ENCODE data around the gene MMAA.
A peak's percentile ranks its signal among the peaks of the same experiment; 100 is the strongest.
"Not testable (repeated sequence)": the region's sequence is repeated elsewhere in the genome, so short reads cannot be mapped to it uniquely, and the experiment has no call there.

MMAA gene

DNA sequence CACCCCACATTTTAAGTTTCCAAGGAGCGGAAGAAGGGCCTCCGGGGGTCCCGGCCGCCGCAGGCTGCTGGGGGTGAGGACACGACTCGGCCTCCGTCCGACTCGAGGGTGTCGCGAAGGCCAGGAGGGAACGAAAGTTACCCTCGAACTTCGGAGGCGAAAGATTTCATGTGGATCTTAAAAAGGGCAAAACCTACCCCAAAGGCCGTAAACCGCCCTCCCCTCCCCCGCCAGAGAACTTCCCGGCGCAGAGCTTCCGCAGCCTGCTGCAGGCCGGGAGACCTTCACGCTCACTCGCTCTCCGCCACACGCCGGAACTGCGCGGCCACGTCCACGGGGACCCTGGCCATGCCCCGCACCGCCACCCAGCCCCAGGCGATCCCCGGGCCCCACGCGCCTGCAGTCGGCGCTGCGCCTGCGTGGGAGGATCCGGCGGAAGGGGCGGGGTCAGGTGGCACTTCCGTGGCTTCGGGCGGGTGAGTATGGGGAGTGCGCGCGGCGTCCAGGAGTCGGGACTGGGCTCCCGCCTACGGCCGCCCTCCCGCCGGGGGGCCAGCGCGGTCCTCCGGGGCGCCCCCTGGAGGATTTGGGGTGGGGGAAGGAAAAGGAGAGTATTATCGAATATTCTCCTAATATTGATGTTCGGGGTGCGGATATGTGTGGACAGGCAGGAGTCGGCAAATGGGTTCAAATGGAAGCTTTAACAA, at the start of gene MMAA:
MMAA (plus strand) TSS at position 454 of the 707 bp plus-strand sequence. CDS start 19,755 bp downstream, outside the sequence.
- H3K27me3 Mint-ChIP-seq = no peaks in the 10 kb centered on the region
- H3K4me3 Mint-ChIP-seq = peak within 1 kb of the TSS; percentile 97
- H3K9me3 Mint-ChIP-seq = no peaks in the 10 kb centered on the region
- H3K4me1 Mint-ChIP-seq (ENCODE audit: low read depth) = peaks cover 21% of the 10 kb centered on the region
- H3K36me3 Mint-ChIP-seq (ENCODE audit: low read depth) = peaks cover 20% of the 10 kb centered on the region
- intact Hi-C loops (cut with micrococcal nuclease) = loop anchor here (2.0 kb wide), 3 partner anchors 114 to 520 kb away; partner anchors contain the start of genes ABCE1 and ANAPC10
- H3K27ac Mint-ChIP-seq = peak within 1 kb of the TSS; percentile 99

DNA sequence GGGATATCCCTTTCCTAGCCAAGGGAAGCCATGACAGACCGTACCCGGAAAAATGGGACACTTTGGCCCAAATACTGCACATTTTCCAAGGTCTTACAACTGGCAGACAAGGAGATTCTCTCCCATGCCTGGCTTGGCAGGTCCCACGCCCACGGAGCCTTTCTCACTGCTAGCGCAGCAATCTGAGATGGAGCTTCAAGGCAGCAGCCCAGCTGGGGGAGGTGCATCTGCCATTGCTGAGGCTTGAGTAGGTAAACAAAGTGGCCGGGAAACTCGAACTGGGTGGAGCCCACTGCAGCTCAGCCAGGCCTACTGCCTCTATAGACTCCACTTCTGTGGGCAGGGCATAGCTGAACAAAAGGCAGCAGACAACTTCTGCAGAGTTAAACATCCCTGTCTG, 44.6 kb upstream of the MMAA start:
- H3K4me1 Mint-ChIP-seq (ENCODE audit: low read depth); H3K36me3 Mint-ChIP-seq (ENCODE audit: low read depth); H3K4me3 Mint-ChIP-seq; H3K9me3 Mint-ChIP-seq; H3K27ac Mint-ChIP-seq; H3K27me3 Mint-ChIP-seq; intact Hi-C loops (cut with micrococcal nuclease): not testable (repeated sequence)

GRCh38 chr4:145580906-145581305, 38.3 kb upstream of the MMAA start:
- peaks cover 2% of the 10 kb centered on the region for H3K27me3 Mint-ChIP-seq
- intact Hi-C loops (cut with micrococcal nuclease) = no loop called here
- H3K4me3 Mint-ChIP-seq = no peak overlapping the region

GRCh38 chr4:145583191-145584055, 35.8 kb upstream of the MMAA start:
- Mint-ChIP-seq H3K4me3 (no peak overlapping the region), H3K36me3 (ENCODE audit: low read depth) (no peaks in the 10 kb centered on the region), H3K4me1 (ENCODE audit: low read depth) (peaks cover 8% of the 10 kb centered on the region), H3K9me3 (no peaks in the 10 kb centered on the region), H3K27me3 (peaks cover 4% of the 10 kb centered on the region), H3K27ac (no peak overlapping the region)
- intact Hi-C loops (cut with micrococcal nuclease) = no loop called here

More at GRCh38 chr4:145580906-145581305, 38.3 kb upstream of the MMAA start:
- H3K9me3 Mint-ChIP-seq = no peaks in the 10 kb centered on the region
- no peaks in the 10 kb centered on the region for H3K4me1 Mint-ChIP-seq (ENCODE audit: low read depth)
- H3K27ac Mint-ChIP-seq = no peak overlapping the region
- H3K36me3 Mint-ChIP-seq (ENCODE audit: low read depth) = no peaks in the 10 kb centered on the region

DNA sequence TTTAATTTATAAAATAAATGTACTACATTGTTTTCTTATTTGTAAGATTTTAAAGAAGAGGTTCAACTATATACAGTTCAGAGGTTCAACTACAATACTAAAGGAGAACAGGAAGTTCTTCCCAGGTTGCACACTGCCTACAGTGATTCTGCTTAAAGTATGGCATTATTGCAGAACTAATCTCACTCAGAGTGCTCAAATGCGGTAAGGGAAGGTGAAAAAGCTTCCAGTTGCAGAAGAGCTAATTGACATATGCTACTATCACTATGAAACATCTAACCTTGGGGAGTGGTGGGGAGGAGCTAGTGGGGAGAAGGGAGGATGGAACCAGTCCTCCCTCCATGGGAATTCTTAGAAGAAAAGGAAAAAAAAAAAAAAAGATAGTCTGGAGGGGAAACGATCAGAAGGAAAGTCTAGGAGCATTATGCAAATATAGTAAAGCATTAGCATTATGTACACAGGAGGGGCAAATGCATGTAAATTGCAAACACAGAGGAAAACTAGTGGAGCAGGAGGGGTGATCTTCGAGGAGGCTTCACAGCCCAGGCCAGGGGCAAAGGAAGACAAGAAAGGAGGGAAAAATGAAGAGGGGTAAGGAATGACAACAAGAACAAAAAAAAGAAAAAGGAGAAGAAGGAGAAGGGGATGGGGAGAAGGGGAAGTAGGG, 32.0 kb upstream of the MMAA start:
- peaks cover 8% of the 10 kb centered on the region for H3K4me1 Mint-ChIP-seq (ENCODE audit: low read depth)
- H3K27ac Mint-ChIP-seq = no peak overlapping the region
- no peaks in the 10 kb centered on the region for H3K36me3 Mint-ChIP-seq (ENCODE audit: low read depth)
- peaks cover 4% of the 10 kb centered on the region for H3K27me3 Mint-ChIP-seq
- no peak overlapping the region for H3K4me3 Mint-ChIP-seq
- no peaks in the 10 kb centered on the region for H3K9me3 Mint-ChIP-seq
- intact Hi-C loops (cut with micrococcal nuclease) = no loop called here

DNA sequence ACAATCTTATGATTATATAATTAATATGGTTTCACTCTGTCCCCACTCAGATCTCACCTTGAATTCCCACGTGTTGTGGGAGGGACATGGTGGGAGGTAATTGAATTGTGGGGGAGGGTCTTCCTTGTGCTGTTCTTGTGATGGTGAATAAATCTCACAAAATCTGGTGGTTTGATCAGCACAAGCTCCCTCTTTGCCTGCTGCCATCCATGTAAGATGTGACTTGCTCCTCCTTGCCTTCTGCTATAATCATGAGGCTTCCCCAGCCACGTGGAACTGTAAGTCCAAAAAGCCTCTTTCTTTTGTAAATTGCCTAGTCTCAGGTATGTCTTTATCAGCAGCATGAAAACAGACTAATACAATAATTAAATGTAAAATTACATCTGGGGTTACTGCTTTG, 29.8 kb upstream of the MMAA start:
- H3K36me3 Mint-ChIP-seq (ENCODE audit: low read depth); H3K27me3 Mint-ChIP-seq; H3K9me3 Mint-ChIP-seq; H3K4me3 Mint-ChIP-seq; intact Hi-C loops (cut with micrococcal nuclease); H3K4me1 Mint-ChIP-seq (ENCODE audit: low read depth); H3K27ac Mint-ChIP-seq: not testable (repeated sequence)

DNA sequence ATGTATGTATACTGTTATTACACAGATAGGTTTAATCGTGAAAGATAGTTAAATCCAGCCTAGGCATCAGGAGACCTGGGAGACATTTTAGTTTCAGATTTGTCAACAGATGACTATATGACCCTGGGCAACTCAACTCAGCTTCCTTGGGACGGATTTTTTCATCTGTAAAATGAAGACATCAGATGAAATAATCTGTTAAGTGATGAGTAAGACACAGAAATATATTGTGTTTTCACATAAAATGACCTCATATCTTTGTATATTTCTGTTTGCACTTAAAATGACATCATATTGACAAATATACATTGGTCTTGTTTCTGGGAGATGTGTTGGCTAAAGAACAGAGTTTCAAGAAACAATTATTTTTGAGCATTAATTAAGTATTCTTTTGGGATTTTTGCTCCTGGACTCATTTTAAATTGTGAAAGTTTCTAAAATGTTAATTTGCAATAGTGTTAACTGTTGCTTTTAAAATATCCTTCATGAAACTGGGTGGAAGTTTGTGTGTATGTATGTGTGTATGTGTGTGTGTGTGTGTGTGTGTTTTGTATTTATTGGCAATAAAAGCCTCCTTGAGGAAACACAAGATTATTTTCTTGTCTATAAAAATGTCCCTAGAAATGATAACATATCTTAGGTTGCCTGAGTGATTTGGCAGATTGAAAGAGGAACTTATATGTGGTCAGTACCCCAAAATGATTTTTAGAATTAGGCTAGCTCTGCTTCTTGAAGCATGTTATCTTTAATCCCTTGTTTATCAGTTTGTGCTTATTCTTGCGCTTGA, 29.1 kb upstream of the MMAA start:
- H3K36me3 Mint-ChIP-seq (ENCODE audit: low read depth) = no peaks in the 10 kb centered on the region
- peaks cover 8% of the 10 kb centered on the region for H3K4me1 Mint-ChIP-seq (ENCODE audit: low read depth)
- intact Hi-C loops (cut with micrococcal nuclease) = no loop called here
- peaks cover 4% of the 10 kb centered on the region for H3K27me3 Mint-ChIP-seq
- no peaks in the 10 kb centered on the region for H3K9me3 Mint-ChIP-seq
- no peak overlapping the region for H3K4me3 Mint-ChIP-seq
- no peak overlapping the region for H3K27ac Mint-ChIP-seq

DNA sequence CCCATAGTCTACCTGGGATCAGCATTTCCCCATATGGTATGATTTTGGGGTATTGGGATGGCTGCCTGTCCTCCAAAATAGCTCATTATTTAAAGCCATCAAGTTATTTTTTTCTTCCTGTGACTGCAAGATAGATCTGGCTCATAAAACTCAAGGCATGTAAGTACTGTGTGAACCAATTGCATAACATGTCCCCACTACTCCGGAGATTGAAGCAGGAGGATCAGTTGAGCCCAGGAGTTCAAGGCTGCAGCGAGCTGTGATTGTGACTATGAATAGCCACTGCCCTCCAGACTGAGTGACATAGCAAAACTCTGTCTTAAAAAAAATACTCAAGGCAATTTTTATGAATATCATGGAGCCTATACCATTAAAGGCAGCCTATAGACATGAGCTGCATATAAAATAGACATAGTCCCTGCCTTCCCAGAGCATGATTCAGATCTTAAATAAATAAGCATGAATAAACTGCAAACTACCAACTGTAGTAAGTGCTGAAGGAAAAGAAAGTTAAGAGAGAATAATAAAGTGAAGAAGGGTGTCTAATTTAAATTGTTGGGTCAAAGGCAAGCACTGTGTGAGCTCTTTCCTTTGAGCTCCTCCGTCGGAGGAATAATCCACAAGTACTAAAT, 16.9 kb upstream of the MMAA start:
- H3K36me3 Mint-ChIP-seq (ENCODE audit: low read depth) = no peaks in the 10 kb centered on the region
- H3K9me3 Mint-ChIP-seq = peaks cover 16% of the 10 kb centered on the region
- no peaks in the 10 kb centered on the region for H3K4me1 Mint-ChIP-seq (ENCODE audit: low read depth)
- H3K4me3 Mint-ChIP-seq = no peak overlapping the region
- H3K27ac Mint-ChIP-seq = no peak overlapping the region
- no peaks in the 10 kb centered on the region for H3K27me3 Mint-ChIP-seq
- intact Hi-C loops (cut with micrococcal nuclease) = no loop called here

- H3K4me1 Mint-ChIP-seq (ENCODE audit: low read depth) = peaks cover under 1% of the 10 kb centered on the region
- no peaks in the 10 kb centered on the region for H3K27me3 Mint-ChIP-seq
- peaks cover 14% of the 10 kb centered on the region for H3K9me3 Mint-ChIP-seq
- no peaks in the 10 kb centered on the region for H3K36me3 Mint-ChIP-seq (ENCODE audit: low read depth)
- H3K27ac Mint-ChIP-seq = no peak overlapping the region
- H3K4me3 Mint-ChIP-seq = no peak overlapping the region
- intact Hi-C loops (cut with micrococcal nuclease) = loop anchor here (5.0 kb wide), 2 partner anchors 49 to 1429 kb away; no protein-coding TSS in a partner anchor
Measured at GRCh38 chr4:145605941-145606340, 13.2 kb upstream of the MMAA start.

GRCh38 chr4:145609481-145610427, 9.4 kb upstream of the MMAA start:
- H3K27me3 Mint-ChIP-seq = no peaks in the 10 kb centered on the region
- no peaks in the 10 kb centered on the region for H3K36me3 Mint-ChIP-seq (ENCODE audit: low read depth)
- no peak overlapping the region for H3K4me3 Mint-ChIP-seq
- peaks cover 32% of the 10 kb centered on the region for H3K4me1 Mint-ChIP-seq (ENCODE audit: low read depth)
- intact Hi-C loops (cut with micrococcal nuclease) = loop anchor here (1.0 to 5.0 kb wide), 5 partner anchors 52 to 1432 kb away; partner anchors contain the start of gene SMAD1
- peaks cover 14% of the 10 kb centered on the region for H3K9me3 Mint-ChIP-seq
- H3K27ac Mint-ChIP-seq = no peak overlapping the region

DNA sequence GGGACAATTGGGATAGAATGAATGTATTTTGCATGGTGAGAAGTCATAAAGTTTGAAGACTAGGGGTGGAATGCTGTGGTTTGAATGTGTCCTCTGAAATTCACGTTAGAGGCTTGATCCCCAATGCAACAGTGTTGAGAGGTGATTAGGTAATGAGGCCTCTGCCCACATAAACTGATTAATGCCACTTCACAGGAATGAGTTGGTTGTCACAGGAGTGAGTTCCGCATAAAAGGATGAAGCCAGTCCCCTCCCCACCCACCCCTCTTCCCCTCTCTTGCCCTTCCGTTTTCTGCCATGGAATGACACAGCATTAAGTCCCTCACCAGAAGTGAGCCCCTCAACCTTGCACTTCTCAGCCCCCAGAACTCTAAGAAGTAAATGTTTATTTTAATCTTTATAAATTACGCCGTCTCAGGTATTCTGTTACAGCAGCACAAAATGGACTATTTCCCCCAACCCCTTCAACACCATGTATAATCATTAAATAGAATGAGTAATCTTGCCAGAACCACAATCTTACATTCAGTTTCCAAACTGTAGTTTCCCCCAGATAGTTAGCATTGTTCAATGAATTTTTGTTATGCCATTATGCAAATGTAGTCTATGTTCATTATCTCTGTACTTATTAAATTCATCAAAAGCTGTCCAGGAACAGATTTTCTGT, 5.5 kb upstream of the MMAA start:
- Mint-ChIP-seq H3K4me3 (no peak overlapping the region), H3K9me3 (no peaks in the 10 kb centered on the region), H3K27ac (peak overlapping the region; percentile 73), H3K4me1 (ENCODE audit: low read depth) (peaks cover 36% of the 10 kb centered on the region), H3K27me3 (no peaks in the 10 kb centered on the region), H3K36me3 (ENCODE audit: low read depth) (peaks cover 3% of the 10 kb centered on the region)
- intact Hi-C loops (cut with micrococcal nuclease) = loop anchor here (5.0 kb wide), 2 partner anchors 131 to 436 kb away; partner anchors contain the start of gene SMAD1

DNA sequence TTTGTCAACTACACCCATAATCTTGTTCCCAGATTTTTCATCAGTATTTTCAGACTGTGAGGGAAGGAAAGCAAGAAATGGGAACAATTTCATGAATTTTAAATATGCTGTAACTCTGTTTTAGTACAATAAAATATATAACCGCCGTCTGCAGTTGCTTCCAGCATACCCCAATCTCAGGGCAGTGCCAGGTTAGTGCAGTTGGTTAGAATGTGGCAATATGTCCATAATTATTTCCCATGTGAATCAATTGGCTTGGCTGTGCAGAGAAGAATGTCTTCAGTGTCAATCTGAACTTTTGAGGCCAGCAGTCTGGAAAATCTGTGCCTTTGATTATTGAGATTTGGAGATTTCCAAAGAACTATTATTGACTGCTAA, 5.0 kb upstream of the MMAA start:
- H3K36me3 Mint-ChIP-seq (ENCODE audit: low read depth) = peaks cover 9% of the 10 kb centered on the region
- H3K4me3 Mint-ChIP-seq = no peak overlapping the region
- peak overlapping the region; percentile 73 for H3K27ac Mint-ChIP-seq
- intact Hi-C loops (cut with micrococcal nuclease) = loop anchor here (5.0 kb wide), 2 partner anchors 132 to 437 kb away; partner anchors contain the start of gene SMAD1
- H3K4me1 Mint-ChIP-seq (ENCODE audit: low read depth) = peaks cover 36% of the 10 kb centered on the region
- H3K9me3 Mint-ChIP-seq = no peaks in the 10 kb centered on the region
- no peaks in the 10 kb centered on the region for H3K27me3 Mint-ChIP-seq
